ENCODE data around the gene CCDC88C.

- TF ChIP-seq CTCF (IDR thresholded peaks at IDR 0.05) (no peak), POLR2A (IDR thresholded peaks at IDR 0.05) (no peak)
These were observed 11.8 kb upstream of the CCDC88C start for GRCh38 chr14:91429385-91429784.
